DMS53 (cell line): Measurements from ENCODE around the gene HELQ.
"Not testable (repeated sequence)": the region's sequence is repeated elsewhere in the genome, so short reads cannot be mapped to it uniquely, and the experiment has no call there.

Experiments
- DNase-seq: peaks from one replicate; lab custom pipeline; 2025; lab: John Stamatoyannopoulos, UW

HELQ gene, protein sequence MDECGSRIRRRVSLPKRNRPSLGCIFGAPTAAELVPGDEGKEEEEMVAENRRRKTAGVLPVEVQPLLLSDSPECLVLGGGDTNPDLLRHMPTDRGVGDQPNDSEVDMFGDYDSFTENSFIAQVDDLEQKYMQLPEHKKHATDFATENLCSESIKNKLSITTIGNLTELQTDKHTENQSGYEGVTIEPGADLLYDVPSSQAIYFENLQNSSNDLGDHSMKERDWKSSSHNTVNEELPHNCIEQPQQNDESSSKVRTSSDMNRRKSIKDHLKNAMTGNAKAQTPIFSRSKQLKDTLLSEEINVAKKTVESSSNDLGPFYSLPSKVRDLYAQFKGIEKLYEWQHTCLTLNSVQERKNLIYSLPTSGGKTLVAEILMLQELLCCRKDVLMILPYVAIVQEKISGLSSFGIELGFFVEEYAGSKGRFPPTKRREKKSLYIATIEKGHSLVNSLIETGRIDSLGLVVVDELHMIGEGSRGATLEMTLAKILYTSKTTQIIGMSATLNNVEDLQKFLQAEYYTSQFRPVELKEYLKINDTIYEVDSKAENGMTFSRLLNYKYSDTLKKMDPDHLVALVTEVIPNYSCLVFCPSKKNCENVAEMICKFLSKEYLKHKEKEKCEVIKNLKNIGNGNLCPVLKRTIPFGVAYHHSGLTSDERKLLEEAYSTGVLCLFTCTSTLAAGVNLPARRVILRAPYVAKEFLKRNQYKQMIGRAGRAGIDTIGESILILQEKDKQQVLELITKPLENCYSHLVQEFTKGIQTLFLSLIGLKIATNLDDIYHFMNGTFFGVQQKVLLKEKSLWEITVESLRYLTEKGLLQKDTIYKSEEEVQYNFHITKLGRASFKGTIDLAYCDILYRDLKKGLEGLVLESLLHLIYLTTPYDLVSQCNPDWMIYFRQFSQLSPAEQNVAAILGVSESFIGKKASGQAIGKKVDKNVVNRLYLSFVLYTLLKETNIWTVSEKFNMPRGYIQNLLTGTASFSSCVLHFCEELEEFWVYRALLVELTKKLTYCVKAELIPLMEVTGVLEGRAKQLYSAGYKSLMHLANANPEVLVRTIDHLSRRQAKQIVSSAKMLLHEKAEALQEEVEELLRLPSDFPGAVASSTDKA

DNA sequence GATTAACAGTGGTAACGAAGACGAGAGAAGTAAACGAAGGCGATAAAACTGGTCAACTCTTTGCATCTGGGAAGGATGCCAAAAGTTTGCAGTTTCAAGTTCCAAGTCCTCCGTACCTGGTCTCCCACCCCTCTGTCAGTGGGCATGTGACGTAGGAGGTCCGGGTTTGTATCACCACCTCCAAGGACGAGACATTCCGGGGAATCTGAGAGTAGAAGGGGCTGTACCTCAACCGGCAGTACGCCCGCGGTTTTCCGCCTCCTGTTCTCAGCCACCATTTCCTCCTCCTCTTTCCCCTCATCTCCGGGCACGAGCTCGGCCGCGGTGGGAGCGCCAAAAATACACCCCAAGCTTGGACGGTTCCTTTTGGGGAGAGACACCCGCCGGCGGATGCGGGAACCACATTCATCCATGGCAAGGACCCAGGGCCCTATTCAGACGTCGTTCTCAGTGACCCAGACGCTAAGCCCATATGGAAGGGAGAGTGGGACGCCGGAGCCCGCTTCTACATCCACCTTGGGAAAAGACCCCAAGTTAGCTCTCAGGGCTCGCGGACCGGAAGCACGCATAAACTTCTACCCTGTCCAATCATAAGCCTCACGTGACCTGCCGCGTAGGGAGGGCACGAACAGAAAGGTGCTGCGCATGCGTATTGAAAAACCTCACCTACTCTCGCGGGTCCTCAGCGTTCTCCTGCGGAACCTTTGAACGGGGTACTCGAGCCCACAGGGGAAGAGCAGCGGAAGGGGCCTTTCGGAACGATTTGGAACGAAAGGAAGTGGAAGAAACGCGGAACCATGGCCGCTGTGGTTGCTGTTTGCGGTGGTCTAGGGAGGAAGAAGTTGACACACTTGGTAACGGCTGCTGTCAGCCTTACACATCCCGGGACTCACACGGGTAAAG is at the start of gene HELQ, which contains the start of gene MRPS18C:
TSS of gene HELQ (minus strand) at position 543 of the 903 bp plus-strand sequence. CDS start at position 413, 130 bp downstream.
TSS of gene MRPS18C (plus strand) at position 778 of the 903 bp plus-strand sequence. CDS start at position 798, 20 bp downstream.
- peak; percentile 98 for DNase-seq

DNA sequence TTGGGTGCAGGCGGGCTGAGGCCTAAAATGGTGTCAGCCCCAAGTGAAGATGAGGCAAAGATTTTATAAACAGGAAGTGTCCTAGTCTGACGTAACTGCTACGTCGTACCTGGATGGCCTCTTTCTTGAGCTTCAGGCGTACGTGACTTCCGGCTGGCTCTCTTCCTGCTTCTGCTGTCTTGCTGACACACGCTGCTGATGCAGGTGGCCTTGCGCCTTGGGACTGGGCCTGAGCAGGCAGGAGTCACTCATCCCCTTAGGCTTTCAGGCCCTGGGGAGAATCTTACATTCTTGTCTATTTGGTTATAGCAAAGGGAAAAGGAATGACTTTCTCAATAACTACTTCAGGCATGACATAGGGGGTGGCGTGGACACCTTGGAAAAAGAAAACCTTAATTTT is 49.4 kb upstream of the HELQ start:
- no peak for DNase-seq

DNA sequence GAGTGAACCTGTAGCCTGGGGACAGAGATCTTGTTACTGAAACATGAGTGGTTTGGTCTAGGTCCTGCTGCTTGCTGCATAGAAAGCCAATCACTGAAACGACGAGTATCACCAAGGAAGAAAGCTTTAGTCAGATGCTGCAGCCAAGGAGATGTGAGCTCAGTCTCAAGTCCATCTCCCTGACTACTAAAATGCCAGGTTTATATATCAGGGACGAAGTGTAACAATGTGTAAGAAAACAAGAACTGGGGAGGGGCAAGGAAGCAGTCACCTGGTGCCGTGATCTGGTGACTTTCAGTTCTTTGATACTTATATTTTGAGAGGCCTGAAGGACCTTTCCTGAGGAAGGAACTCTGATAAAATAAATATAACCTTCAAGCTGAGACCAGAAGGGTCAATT is 48.9 kb upstream of the HELQ start:
- no peak for DNase-seq

DNA sequence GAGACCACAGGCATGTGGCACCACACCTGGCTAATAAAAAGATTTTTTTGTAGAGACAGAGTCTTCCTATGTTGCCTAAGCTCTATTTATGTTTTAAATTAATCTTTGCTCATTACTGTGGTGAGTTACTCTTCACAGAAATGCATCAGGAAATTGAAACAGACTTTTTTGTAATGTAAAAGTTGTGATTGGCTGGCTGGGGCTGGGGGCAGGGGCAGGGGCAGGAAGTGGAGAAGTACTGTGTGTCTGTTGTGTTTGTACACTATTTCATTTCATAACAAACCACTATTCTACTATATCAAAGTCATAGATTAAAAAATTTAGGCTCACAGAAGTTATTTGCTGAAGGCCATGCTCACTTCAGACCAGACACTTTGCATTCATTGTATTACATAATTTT is 48.4 kb upstream of the HELQ start:
- no peak for DNase-seq

DNA sequence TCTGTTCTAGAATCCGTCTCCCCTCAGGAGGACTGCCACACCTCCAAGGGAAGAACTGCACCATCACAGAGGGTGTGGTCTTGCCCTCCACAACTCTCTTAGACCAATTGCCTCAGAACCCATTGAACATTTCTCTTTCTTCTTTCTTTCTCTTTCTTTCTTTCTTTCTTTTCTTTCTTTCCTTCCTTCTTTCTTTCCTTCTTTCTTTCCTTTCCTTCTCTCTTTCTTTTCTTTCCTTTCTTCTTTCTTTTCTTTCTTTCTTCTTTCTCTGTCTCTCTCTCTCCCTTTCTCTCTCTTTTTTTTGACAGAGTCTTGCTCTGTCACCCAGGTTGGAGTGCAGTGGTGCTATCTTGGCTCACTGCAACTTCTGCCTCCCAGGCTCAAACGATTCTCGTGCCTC is 46.0 kb upstream of the HELQ start:
- DNase-seq = not testable (repeated sequence)

DNA sequence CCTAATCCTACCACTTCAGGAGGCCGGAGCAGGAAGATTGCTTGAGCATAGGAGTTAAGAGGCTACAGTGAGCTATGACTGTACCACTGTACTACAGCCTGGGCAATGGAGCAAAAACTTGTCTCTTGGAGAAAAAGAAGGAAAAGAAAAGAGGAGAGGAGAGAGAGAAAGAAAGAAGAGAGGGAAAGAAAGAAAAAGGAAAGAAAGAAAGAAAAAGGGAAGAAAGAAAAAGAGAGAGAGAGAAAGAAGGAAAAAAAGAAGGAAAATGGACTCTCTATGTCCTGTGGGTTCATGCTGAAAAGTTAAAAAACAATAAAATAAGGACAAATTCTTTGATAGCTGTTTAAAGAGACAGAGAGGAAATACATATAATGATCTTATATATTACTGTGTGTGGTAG is 42.6 kb upstream of the HELQ start:
- no peak for DNase-seq

DNA sequence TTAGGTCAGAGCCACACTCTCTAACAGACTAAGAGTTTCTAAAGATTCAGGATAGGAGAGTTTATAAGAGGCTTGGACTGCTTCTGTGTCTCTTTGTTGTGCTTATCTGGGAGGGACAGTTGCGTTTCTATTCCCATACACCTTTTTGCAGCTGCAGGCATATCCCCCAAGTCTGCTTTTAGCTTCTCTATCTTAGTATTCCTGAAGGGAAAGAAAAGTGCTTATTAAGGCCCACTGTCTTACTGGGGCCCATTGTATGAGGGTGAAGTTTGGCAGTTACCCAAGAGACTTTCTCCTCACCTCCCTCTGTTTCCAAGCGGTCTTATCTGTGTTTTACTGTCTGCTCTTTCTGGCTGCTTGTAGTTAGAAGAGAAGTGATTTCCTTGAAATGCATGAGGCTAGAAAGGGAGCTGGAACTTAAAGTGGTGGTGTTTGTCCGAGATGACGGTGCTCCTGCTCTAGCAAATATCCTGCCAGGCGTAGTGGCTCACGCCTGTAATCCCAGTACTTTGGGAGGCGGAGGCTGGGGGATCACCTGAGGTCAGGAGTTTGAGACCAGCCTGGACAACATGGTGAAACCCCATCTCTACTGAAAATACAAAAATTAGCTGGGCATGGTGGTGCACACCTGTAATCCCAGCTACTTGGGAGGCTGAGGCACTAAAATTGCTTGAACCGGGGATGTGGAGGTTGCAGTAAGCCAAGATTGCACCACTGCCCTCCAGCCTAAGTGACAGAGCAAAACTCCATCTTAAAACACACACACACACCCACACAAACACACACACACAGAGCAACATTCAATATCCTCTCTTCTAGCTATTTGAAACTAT is 40.7 kb upstream of the HELQ start:
- not testable (repeated sequence) for DNase-seq

DNA sequence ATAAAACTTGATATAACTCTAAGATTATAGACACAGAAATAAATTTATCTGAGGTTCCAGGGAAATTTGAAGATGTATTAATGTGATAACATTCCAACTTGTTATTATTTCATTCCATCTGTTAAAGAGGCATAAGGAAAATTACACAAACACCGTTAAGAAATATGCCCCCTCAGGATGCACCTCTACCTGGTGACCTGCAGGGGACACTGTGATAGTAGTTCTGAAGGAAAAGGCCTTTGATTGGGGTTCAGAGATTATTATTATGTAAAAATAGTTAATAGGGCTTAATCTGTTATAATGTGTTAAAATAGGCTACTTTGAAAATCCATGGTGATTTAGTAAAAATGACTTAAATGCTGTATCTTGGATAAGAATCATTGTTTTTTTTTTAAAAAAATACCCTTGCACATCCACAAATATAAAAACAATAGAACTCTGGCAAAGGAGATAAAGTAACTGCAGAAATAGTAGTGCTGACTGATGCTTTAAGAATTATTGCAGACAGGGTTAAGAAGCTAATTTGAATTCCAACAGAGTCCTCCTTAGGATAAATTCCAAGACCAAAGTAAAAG is 35.3 kb upstream of the HELQ start:
- DNase-seq = peak; percentile 45

DNA sequence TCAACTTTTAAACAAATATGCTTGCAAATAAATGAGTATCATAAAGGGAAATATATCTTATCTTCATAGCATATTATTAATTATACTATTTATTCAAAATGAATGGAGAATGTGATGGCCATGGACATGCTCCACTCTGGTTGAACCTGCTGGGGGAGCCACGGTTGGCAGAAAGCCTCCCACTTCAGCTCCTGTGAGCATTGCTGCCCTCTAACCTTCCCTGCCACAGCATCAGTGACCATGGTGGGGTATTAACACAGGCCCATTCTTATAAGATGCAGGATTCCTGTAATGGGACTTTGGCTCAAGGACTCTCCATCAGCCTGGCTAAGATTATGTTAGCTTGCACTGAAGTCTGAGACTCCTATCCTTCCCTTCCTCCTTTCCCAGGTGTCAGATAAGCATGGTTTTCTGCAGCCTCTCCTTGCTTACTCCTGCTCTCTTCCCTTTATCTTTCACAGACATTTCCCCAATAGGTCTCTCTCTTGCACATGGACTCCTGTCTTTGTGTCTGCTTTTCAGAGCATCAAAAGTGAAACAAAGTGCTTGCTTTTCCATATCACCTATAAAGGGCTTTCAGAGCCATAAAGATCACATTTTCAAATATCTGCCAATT is 34.2 kb upstream of the HELQ start:
- DNase-seq = peak; percentile 3

DNA sequence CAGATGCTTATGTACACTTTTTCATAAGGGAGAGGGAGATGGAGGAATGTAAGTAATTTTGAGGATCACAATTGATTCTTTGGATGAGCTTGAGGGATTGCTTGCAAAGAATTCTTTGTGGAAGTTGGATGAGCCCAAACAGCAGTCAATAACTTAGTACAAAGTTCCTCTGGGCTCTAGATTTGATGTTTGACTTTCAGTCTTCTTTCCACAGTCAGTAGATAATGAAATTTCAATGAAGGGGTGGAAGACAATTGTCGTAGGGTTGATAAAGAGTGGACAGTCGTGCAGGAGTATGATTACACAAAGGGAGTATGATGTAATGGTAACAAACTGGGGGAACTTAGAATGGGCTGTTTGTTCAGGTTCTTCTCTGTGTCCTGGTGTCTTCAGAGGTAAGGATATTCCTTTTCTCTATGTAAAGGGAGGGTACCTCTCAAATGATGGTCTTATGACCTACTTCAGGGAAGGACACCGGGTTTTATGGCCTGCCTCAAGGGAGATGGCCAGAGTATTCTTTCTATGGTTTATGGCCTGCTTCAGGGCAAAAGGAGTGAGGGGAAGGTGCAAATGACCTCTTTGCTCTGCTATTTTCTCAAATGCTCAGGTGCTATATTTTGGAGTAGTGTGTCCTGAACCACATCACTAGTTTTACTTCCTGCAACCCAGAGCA is 31.0 kb upstream of the HELQ start:
- no peak for DNase-seq

DNA sequence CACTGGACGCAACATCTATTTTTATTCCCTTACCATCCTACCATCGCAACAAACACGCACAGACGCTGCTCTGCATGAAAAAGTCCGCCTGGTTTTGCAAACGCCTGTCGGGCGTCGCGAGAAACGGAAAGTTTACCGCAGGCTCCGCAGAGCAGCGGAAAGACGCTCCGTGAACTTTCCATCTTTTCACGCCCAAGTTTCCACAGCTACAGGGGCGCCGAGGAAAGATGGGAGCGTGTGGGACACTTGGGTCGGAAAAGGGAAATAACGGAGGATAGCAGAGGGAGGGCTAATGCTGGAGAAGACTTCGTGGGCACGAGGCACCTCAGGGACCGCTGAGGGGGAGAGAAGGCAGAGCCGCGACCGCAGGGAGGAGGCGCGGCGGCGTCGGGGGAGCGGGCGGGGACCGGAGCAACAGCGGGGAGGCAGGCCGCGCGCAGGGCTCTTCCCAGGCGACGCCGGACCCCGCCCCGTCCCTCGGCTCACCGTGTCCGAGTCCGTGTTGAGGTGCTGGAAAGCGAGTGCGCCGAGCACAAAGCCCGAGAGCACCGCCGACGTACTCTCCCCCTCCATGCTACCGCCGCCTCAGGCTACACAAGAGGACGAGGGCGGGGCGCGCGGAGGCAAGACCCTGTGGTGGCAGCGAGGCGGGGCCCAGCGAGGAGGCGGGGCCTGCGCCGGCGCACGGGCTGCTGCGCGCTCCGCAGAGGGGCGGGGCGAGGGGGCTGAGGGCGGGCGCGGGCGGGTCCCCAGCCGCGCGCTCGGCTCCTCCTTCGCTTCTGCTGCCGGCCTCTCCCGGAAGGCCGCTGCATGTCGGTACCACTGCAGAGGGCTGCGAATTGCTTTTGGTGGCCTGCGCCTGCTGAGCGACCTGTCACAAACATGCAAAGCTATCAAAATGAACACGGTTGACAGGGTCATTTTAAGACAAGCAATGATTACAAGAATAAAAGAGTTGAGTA is 29.2 kb upstream of the HELQ start, which contains the start of gene ABRAXAS1:
TSS of gene ABRAXAS1 (minus strand) at position 601 of the 962 bp plus-strand sequence. CDS start at position 573, 28 bp downstream.
- DNase-seq = peak; percentile 95

DNA sequence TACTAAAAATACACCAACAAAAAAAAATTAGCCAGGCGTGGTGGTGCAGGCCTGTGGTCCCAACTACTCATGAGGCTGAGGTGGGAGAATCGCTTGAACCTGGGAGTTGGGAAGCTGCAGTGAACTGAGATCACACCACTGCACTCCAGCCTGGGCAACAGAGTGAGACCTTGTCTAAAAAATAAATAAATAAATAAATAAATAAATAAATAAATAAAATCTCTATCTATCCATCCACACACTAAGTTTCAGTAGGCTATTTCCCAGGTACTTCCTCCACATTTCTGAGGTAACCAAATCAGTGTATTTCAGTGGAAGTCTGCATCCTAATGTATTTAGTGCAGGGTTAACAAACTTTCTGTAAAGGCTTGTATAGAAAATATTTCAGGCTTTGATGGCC is 18.3 kb upstream of the HELQ start:
- DNase-seq = no peak

DNA sequence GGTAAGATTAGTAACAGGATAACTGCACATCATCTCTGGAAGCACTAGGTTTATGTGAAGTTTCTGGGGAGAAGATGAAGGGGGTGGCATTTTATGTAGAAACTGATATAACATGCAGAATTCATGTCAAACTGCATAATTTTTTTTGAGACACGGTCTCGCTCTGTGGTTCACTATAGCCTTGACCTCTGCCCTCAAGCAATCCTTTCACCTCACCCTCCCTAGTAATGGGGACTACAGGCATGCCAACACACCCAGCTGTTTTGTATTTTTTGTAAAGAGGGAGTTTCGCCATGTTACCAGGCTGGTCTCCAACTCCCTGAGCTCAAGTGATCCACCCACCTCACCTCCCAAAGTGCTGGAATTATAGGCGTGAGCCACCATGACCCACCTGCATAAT is 17.8 kb upstream of the HELQ start:
- DNase-seq = no peak

DNA sequence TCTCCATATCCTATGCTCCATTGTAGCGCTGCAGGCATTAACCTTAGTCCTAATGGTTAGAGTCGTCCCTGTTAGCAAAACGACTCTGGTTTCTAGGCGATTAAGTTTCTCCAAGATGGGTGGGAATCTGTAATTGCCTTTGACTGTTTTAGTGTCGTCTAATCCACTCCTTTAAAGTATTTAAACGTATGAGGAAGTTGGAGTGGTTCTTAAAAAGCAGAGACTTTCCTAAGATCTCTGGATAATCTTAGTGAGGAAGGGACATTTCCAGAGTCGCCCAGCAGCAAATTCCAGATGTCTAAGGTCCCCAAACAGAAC is 520 bp upstream of the HELQ start:
- no peak for DNase-seq

DNA sequence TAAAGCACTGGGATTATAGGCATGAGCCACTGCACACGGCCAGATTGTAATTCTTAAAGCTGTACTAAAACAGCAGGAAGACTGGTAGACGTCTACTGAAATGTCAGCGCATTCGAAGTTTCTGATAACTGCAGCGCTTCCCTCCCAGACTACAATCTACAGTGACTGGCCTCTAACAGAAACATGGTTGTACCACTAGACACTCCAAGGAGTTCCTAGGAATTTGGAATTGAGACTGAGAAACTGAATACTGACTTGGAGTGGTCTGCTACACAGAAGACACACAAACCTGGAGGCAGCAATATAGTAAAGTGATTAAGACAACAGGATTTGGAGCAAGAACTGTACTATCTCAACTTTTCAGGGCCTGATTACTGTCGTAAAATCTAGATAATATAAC is 937 bp downstream of the HELQ start:
- no peak for DNase-seq

DNA sequence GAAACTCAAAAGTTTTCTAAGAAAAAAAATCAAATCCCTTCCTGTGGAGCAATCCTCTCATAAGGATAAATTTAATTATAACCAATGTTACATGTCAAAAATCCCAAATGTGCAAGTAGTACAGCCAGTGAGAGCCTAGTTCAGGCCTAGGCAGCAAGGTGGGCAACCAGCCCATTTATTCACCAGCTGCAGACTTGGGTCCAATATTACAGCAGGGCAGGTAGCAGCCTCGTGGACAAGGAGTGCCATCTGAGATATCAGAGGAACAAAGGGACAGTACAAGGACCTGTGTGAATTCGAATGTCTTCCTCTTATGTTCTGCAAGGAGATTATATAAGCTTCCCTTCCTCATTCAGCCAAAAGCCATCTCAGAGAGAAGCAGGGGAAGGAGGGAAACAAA is 6.6 kb downstream of the HELQ start:
- DNase-seq = no peak

DNA sequence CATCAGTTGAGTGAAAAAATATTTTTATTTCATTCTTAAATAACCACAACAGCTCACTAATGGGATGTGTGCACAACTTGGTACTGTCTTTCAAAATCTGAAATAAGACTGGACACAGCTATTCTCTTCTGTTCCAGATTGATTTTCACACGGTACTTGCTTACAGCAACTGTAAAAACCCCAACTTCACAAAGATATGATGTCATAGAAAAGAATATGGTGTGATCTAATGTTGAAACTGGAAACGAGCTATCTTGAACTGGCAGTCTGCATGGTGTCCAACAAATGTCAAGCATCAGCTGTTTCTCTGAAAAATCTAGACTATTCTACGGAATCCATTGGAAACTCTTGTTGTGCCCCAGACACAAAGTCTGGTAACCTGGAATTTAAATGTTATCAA is 14.7 kb downstream of the HELQ start:
- DNase-seq = no peak
